HepG2 (cell line): ENCODE results near the gene PRKCE. TPM values are rescaled to one million over a fixed set of nuclear protein-coding genes. Genes with fewer than 3 reads are reported as not detected.

Source experiments
- ATAC-seq: fragments of 200-7000 bp; cut with Tn5 transposase; 3 replicates; pipeline ENCODE4 v1.9.1; 2020; ENCODE audit warnings: mild to moderate bottlenecking, moderate library complexity
- BruUV-seq: library from RNA; stranded (reverse); fragments of 400-500 nt; replicated peaks from 2 replicates; lab custom pipeline; 2021; lab: Mats Ljungman, UMichigan
- CTCF ChIA-PET: fragments of 300-600 bp; formaldehyde crosslinking; extraction: SDS; loops from one replicate; lab custom pipeline; 2021; ENCODE audit warnings: low total read pairs, inconsistent platforms, low intra/inter-chr PET ratio; lab: Yijun Ruan, JAX
- POLR2A ChIA-PET: fragments of 350-600 bp; sonication (Branson Sonifier 250); formaldehyde crosslinking; loops from one replicate; lab custom pipeline; 2020; ENCODE audit warnings: antibody characterized with exemption, inconsistent platforms; lab: Yijun Ruan, JAX
- DNase-seq: peaks from one replicate; pipeline ENCODE4 v3.0.0-alpha.2; 2015; ENCODE audit warnings: low spot score
- FAIRE-seq: peaks from 3 replicates; lab custom pipeline; 2011; peaks lifted over from hg19 to GRCh38; lab: Jason Lieb, UNC
- H2AFZ ChIP-seq: one replicate; pipeline ENCODE4 v1.6.1; 2011; ENCODE audit warnings: low read length, inconsistent platforms
- H3K27ac ChIP-seq: fragments of 300-600 bp; 3 replicates; pipeline ENCODE4 v1.8.0; 2011; ENCODE audit warnings: mixed run types, mild to moderate bottlenecking, mixed read lengths, low read length, inconsistent platforms; ENCODE audit not compliant: insufficient read depth; ENCODE audit errors: extremely low read length
- H3K27me3 ChIP-seq, 2 experiments: fragments of 200-600 bp in 1 of 2; 2 replicates in 1 of 2; 3 replicates in 1 of 2; pipeline versions ENCODE4 v1.6.0 to v1.8.0; 2011; ENCODE audit warnings: low read length in 2 of 2, mild to moderate bottlenecking in 2 of 2, moderate library complexity in 2 of 2, inconsistent platforms in 1 of 2; ENCODE audit not compliant: insufficient read depth in 2 of 2, control insufficient read depth in 1 of 2
- H3K36me3 ChIP-seq, 2 experiments: fragments of 200-600 bp in 1 of 2; replicated peaks in 1 of 2; 2 replicates in 1 of 2; 3 replicates in 1 of 2; pipeline versions ENCODE4 v1.5.1 to v1.8.0; 2011; ENCODE audit warnings: low read length in 2 of 2, inconsistent platforms in 1 of 2; ENCODE audit not compliant: insufficient read depth in 2 of 2, control insufficient read depth in 1 of 2
- H3K4me1 ChIP-seq: 2 replicates; pipeline ENCODE4 v1.5.1; 2012; ENCODE audit warnings: low read length, inconsistent platforms; ENCODE audit not compliant: insufficient read depth
- H3K4me2 ChIP-seq: 2 replicates; pipeline ENCODE4 v1.6.0; 2011; ENCODE audit warnings: low read depth, low read length, inconsistent platforms
- H3K4me3 ChIP-seq, 3 experiments: fragments of 200-600 bp in 1 of 3; sonication (generic), shearing (Covaris generic) in 1 of 3; replicated peaks in 1 of 3; 2 replicates each; pipeline ENCODE4 v1.5.1; 2011 to 2016; ENCODE audit warnings: low read length in 3 of 3, inconsistent platforms in 2 of 3, low read depth in 2 of 3, mild to moderate bottlenecking in 2 of 3, control low read depth in 1 of 3, mixed read lengths in 1 of 3; ENCODE audit not compliant: insufficient read depth in 1 of 3
- H3K79me2 ChIP-seq: one replicate; pipeline ENCODE4 v1.6.1; 2011; ENCODE audit warnings: low read length, inconsistent platforms; ENCODE audit not compliant: insufficient read depth
- H3K9ac ChIP-seq: 2 replicates; pipeline ENCODE4 v1.6.0; 2011; ENCODE audit warnings: mild to moderate bottlenecking, low read depth, low read length, inconsistent platforms; ENCODE audit not compliant: insufficient read depth
- H3K9me3 ChIP-seq: 2 replicates; pipeline ENCODE4 v1.5.1; 2012; ENCODE audit warnings: mild to moderate bottlenecking, low read length
- H4K20me1 ChIP-seq: 2 replicates; pipeline ENCODE4 v1.6.0; 2011; ENCODE audit warnings: inconsistent platforms, mild to moderate bottlenecking, low read length, moderate library complexity; ENCODE audit not compliant: insufficient read depth
- EED ChIP-seq: sonication (generic); formaldehyde crosslinking; IDR thresholded peaks from 2 replicates; pipeline ENCODE4 v1.5.0; 2020; ENCODE audit warnings: mild to moderate bottlenecking, missing genetic modification reagents
- FIP1L1 ChIP-seq: fragments of 200-400 bp; formaldehyde crosslinking; IDR thresholded peaks from 2 replicates; pipeline ENCODE4 v1.6.1; 2018; ENCODE audit warnings: low read depth, mild to moderate bottlenecking, low read length, moderate library complexity, borderline replicate concordance; ENCODE audit not compliant: insufficient read depth
- HMGA1 ChIP-seq: sonication (generic); formaldehyde crosslinking; conservative IDR thresholded peaks from 2 replicates; pipeline ENCODE4 v1.4.0; 2020; ENCODE audit warnings: missing genetic modification reagents
- HNF4A ChIP-seq: sonication (generic); formaldehyde crosslinking; IDR thresholded peaks from 2 replicates; pipeline ENCODE4 v1.4.0; 2020; ENCODE audit warnings: missing genetic modification reagents
- MEIS1 ChIP-seq: sonication (generic); formaldehyde crosslinking; IDR thresholded peaks from 2 replicates; pipeline ENCODE4 v1.9.0; 2021; ENCODE audit warnings: mild to moderate bottlenecking, missing genetic modification reagents, moderate library complexity, borderline replicate concordance
- NR3C1 ChIP-seq: sonication (generic); formaldehyde crosslinking; IDR thresholded peaks from 2 replicates; pipeline ENCODE4 v1.4.0; 2020; ENCODE audit warnings: missing genetic modification reagents
- RARG ChIP-seq: sonication (generic); formaldehyde crosslinking; IDR thresholded peaks from 2 replicates; pipeline ENCODE4 v1.4.0; 2020; ENCODE audit warnings: low read depth, mild to moderate bottlenecking, missing genetic modification reagents
- RFXAP ChIP-seq: sonication (generic); formaldehyde crosslinking; IDR thresholded peaks from 2 replicates; pipeline ENCODE4 v1.4.0; 2020; ENCODE audit warnings: missing genetic modification reagents, borderline replicate concordance
- TBX2 ChIP-seq: sonication (generic); formaldehyde crosslinking; IDR thresholded peaks from 2 replicates; pipeline ENCODE4 v1.5.0; 2020; ENCODE audit warnings: missing genetic modification reagents, mild to moderate bottlenecking, borderline replicate concordance
- ZBTB25 ChIP-seq: IDR thresholded peaks from 2 replicates; pipeline ENCODE4 v1.6.1; 2018; ENCODE audit warnings: missing genetic modification reagents
- ZBTB34 ChIP-seq: sonication (generic); formaldehyde crosslinking; IDR thresholded peaks from 2 replicates; pipeline ENCODE4 v1.8.0; 2022; ENCODE audit warnings: mild to moderate bottlenecking, missing genetic modification reagents
- ZNF749 ChIP-seq: sonication (generic); formaldehyde crosslinking; IDR thresholded peaks from 2 replicates; pipeline ENCODE4 v1.8.0; 2022; ENCODE audit warnings: mild to moderate bottlenecking, missing genetic modification reagents, moderate library complexity, borderline replicate concordance
- WGBS: methylation state at CpG from one replicate; pipeline ENCODE4 v1.1.6; 2017; ENCODE audit warnings: low lambda C conversion rate; 5-methylcytosine and 5-hydroxymethylcytosine counted together
- in situ Hi-C: cut with HindIII; loops from 2 replicates; pipeline ENCODE4 v1.10.0; 2017; ENCODE audit warnings: low pct_unique_long_range_greater_than_20kb; ENCODE audit not compliant: extremely low pct_ligation_motif_present
- intact Hi-C: fragments of 100-400 bp; cut with micrococcal nuclease; formaldehyde crosslinking; loops from one replicate; pipeline ENCODE4 v1.10.0; 2022; ENCODE audit not compliant: unreplicated experiment
- polyA plus RNA-seq, 8 experiments: library from polyadenylated mRNA; depleted of rRNA in 3 of 8; stranded (reverse) in 7 of 8; unstranded in 1 of 8; fragments of >200 nt; fragmentation: Illumina TruSeq in 4 of 8; extraction: Trizol in 4 of 8; gene quantifications; 2 replicates each; pipeline versions ENCODE4 v1.2.1 to v1.2.3, GENCODE V29; 2011 to 2016; ENCODE audit warnings: low read depth in 4 of 8, missing spikeins in 1 of 8, mixed read lengths in 1 of 8; ENCODE audit not compliant: insufficient read depth in 1 of 8
- total RNA-seq, 5 experiments: library from RNA; depleted of rRNA; stranded (reverse); fragments of >200 nt; fragmentation: Illumina TruSeq; extraction: Trizol; gene quantifications; 2 replicates each; pipeline ENCODE4 v1.2.3, GENCODE V29; 2016; ENCODE audit warnings: low read depth in 1 of 5

PRKCE gene
- total and polyA plus RNA-seq, 2 of the 13 experiments (the other 11 are each of a cell fraction or from before 2014, with no cell fraction given) = 1.0 to 3.9 TPM

GRCh38 chr2:45722477-45722876 is 71.0 kb downstream of the PRKCE start (continued):
- TF ChIP-seq NR3C1 (CRISPR knock-in tag) (no peak), ZBTB25 (CRISPR knock-in tag) (no peak)

GRCh38 chr2:45723857-45724256 is 72.4 kb downstream of the PRKCE start:
- H3K9me3 ChIP-seq = no peaks in the 10 kb centered on the region
- H4K20me1 ChIP-seq = no peaks in the 10 kb centered on the region
- DNase-seq = no peak
- no peak for FAIRE-seq
- ChIA-PET CTCF (no interaction called here), POLR2A (no interaction called here)
- no peak overlapping the region for H3K4me3 ChIP-seq
- H3K9ac ChIP-seq = no peak overlapping the region
- H2AFZ ChIP-seq = no peak overlapping the region
- H3K4me1 ChIP-seq = peaks cover 6% of the 10 kb centered on the region; the same call in 1 of the 2 replicates
- no peaks in the 10 kb centered on the region for H3K36me3 ChIP-seq
- H3K27ac ChIP-seq = no peak overlapping the region
- no peaks in the 10 kb centered on the region for H3K27me3 ChIP-seq
- intact Hi-C loops = no loop called here
- 66% methylated on average over 2 of the region's 2 CpGs for WGBS
- in situ Hi-C loops = no loop called here
- ATAC-seq = no peak
- H3K79me2 ChIP-seq = no peaks in the 10 kb centered on the region
- no TSS peak for BruUV-seq
- H3K4me2 ChIP-seq = no peak overlapping the region
- TF ChIP-seq FIP1L1 (no peak), RARG (no peak), TBX2 (CRISPR knock-in tag) (no peak), MEIS1 (CRISPR knock-in tag) (no peak), HNF4A (CRISPR knock-in tag) (no peak), ZBTB34 (no peak), EED (CRISPR knock-in tag) (no peak), HMGA1 (CRISPR knock-in tag) (no peak), ZNF749 (no peak), RFXAP (CRISPR knock-in tag) (no peak)
